DMS114 treated with DMSO at 0.1 percent for 48 hours (cell line): ENCODE measurements around the gene FOXN3.

ENCODE experiments used
- DNase-seq: peaks from one replicate; lab custom pipeline; 2025; ENCODE audit not compliant: unreplicated experiment; lab: John Stamatoyannopoulos, UW

FOXN3 gene

DNA sequence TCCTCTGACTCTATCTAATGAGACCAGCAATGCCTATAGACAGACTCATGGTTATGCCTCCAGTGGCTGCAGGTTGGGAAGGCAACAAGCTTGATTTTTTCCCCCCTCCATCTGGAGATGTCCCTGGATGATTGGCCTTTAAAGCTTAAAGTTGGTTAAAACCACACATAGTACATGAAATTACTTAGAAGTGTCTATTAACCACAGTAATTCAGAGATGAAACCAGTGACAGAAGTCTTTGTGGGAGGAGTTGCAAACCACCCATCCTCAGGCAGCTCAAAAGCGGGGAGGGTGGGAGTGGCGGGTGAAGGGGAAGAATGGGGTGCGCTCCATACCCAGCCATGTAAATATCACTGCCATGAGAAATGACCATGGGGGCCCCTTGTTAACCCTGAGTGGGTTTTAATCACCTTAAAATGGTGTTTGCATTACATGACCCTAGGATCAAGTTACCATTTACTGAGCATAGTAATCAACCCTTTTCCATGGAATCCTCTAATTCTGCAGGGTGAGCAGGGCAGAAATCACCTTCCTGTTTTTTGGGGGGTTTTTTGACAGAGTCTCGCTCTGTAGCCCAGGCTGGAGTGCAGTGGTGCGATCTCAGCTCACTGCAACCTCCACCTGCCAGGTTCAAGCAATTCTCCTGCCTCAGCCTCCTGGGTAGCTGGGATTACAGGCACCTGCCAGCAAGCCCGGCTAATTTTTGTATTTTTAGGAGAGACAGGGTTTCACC lies 133.5 kb downstream of the FOXN3 start:
- no peak for DNase-seq

- DNase-seq, result no peak
Observed at GRCh38 chr14:89282191-89282590, 134.8 kb downstream of the FOXN3 start.

- DNase-seq, result no peak
Observed at GRCh38 chr14:89280600-89280999, 136.4 kb downstream of the FOXN3 start.

DNA sequence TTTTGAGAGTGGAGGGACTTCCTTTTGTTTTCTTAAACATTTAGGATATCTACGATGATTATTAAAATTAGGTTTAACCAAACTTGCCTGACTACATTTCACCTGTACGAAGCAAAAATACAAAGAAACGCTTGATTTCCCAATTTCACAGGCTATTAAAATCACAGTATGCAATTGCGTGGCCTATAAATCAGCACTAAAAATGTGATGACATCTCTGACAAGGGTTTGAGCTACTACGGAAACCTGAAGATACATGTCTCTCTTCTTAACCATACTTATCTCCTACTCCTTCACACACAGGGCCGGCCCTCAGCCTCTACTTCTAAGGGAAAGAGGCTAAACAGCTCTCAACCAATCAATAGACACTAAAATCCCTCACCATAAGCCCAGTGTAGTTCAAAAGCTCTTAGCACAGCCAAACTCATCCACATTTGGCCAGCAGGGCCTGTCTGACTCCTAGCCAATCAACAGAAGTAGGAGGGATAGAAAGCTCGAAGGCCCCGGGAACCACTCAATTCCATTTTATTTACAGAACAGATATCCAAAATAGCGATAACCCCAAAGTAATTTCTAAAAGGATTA lies 137.3 kb downstream of the FOXN3 start:
- no peak for DNase-seq

DNA sequence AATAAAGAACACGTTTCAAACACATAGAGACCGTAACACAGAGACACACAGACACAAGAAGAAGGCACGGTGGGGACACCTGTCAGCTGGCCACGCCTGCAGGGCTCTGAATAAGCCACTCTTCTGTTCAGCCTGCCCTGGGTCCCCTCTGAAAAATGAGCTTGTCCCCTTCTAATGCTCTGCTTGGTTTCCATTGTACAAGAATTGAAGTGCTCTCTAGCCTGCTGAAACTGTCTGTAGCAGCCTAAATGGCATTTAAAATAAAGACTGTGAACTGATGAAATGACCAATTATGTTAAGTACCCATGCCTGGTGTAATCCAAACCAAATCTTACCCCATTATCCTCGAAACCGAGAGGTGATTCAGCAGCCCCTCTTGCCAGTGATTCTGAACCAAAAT lies 139.8 kb downstream of the FOXN3 start:
- no peak for DNase-seq

GRCh38 chr14:89276424-89276975 lies 140.5 kb downstream of the FOXN3 start:
- no peak for DNase-seq

DNA sequence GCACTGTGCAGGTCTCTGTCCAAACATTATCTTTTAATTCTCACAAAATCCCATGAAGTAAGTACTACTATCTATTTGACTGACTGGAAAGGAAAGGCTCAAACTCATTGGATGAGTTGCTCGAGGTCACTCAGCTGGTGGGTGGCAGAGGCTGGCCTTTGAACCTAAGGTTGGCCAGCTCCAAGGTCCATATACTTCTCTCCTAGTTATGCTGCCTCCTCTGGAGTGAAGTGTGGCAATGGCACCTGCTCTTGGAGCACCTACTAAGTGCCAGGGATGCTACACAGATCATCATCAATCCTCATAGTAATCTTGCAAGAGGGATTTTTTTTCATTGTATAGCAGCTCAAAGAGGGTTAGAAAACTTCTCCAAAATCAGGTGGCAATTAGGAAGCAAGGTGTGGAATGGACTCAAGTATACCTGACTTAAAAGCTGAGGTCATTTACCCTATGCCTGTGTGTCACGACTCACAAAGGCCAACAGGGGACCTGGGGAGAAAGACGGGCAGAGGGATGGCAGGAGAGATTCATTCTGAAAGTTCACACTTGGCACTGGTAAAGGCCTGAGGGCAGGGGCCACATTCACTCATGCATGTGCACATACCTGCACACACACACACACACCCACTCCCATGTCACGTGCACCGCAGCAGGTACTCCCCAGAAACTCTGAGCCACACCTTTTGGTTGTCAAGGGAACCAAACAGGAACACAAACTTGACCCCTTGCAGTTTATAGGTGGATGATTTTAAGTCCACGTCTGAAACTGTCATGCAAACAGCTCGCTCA lies 146.4 kb downstream of the FOXN3 start:
- DNase-seq, result no peak

GRCh38 chr14:89269404-89269803 lies 147.6 kb downstream of the FOXN3 start:
- no peak for DNase-seq

DNA sequence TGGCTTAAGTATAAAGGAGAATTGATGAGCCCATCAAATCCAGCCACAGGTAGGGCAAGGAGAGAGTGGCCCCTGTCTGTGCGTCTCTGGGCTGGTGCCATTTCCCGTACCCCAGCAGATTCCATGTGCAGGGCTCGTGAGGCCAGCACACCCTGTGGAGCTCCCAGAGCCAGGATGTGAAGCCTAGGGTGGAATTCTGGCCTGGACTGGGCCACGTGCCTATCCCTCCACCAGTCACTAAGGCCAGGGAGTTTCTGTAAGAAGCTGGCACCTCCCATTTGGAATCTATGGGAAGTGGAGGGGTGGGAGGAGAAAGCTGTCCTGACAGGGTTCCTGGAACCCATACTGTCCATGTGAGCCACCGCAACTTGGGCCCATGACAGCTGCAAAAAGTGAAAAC lies 148.5 kb downstream of the FOXN3 start:
- DNase-seq, result no peak

GRCh38 chr14:89267656-89268055 lies 149.4 kb downstream of the FOXN3 start:
- DNase-seq, result no peak

GRCh38 chr14:89267163-89267562 lies 149.9 kb downstream of the FOXN3 start:
- no peak for DNase-seq

- no peak for DNase-seq
Observed at GRCh38 chr14:89266754-89267153, 150.3 kb downstream of the FOXN3 start.

DNA sequence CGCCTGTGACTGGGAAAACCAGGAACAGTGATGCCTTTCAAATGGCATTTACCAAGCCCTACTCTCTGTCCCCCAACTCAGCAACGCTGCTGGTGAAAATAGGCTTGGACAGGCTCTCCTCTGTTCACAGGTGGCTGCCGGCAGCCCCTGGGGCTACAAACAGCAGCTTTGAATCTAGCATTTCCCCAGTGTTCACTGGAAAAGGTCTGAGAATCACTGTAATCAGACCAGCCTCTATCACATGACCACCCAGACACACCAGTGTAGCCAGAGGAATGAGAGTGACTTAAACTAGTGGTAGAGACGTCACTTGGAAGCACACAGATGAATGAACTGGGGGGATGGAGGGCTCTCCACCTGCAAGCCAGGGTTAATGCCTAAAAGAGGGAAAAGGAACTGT lies 151.8 kb downstream of the FOXN3 start:
- no peak for DNase-seq

DNA sequence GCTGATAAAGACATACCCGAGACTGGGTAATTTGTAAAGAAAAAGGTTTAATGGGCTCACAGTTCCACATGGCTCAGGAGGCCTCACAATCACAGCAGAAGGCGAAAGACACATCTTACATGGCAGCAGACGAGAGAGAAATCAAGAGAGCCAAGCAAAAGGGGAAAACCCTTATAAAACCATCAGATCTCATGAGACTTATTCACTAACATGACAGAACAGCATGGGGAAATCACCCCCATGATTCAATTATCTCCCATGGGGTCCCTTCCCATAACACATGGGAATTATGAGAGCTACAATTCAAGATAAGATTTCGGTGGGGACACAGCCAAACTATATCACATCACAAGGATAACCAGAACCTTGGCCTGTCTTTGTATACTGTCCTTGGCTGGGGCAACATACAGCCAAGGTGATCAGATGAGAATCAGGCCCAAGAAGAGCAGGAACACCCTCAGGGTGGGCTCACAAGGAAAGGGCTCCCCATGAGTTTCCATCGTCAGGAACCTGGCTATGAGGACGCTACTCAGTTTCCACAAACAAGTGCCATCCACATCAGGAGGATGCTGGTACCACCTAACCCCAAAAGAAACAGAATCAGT lies 152.7 kb downstream of the FOXN3 start:
- no peak for DNase-seq

GRCh38 chr14:89262041-89262440 lies 155.0 kb downstream of the FOXN3 start:
- no peak for DNase-seq

GRCh38 chr14:89260898-89261297 lies 156.1 kb downstream of the FOXN3 start:
- no peak for DNase-seq

- DNase-seq, result no peak
Observed at GRCh38 chr14:89259951-89260609, 157.0 kb downstream of the FOXN3 start.

DNA sequence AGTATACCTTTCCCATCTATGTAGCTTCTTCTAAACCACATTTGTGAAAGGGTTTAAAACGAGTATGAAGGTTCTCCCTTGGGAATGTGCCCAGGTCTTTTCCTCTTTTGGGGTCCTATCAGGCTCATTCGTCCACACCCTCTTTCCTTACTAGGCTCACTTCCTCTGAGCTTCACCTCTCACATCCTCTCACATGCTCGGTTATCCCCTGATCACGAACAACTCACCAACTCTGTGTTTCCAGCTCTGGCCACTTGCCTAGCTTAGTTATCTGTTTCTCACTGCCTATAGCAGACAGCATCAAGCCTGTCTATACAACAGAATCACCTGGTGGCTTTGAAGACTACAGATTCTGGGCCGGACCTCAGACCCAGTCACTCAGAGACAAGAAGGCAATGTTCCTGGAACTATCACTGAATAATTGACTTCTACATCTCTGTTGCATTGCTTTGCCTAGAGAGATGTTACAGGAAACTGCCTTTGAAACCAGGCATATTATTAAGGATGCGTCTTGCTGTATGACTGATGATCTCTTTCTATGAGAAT lies 158.2 kb downstream of the FOXN3 start:
- DNase-seq, result no peak

- DNase-seq, result no peak
Observed at GRCh38 chr14:89256951-89257350, 160.1 kb downstream of the FOXN3 start.

DNA sequence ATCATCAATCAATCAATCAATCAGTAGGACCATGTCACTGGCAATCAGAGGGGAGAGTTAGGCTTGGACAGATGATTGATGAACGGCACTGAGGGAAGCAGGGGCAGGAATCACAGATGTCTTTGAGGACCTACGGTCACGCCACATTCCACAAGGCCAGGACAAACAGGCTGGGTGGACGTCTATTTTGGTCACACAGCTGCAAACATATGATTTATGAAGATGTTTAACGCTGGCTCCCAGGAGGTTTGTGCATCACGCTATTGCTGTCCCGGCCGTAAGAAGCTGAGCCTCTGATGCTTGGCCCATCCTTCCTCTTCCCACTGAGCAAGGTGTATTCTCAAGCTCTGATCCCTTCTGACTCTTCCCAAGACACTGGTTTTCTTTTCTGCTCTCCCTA lies 160.8 kb downstream of the FOXN3 start:
- DNase-seq, result no peak

GRCh38 chr14:89255852-89256251 lies 161.2 kb downstream of the FOXN3 start:
- DNase-seq, result no peak
